Natural killer cell (primary cell): ENCODE results near the gene CAP2. TPM values are rescaled to one million over a fixed set of nuclear protein-coding genes. Genes with fewer than 3 reads are reported as not detected.

Experiments used
- ATAC-seq, 3 donors: fragments of 150-1000 bp in 2 of 3; fragments of 200-7000 bp in 1 of 3; cut with Tn5 transposase; 1 replicate in 1 of 3; 2 replicates in 2 of 3; pipeline ENCODE4 v1.10.0; 2021; ENCODE audit warnings: mild to moderate bottlenecking in 2 of 3, moderate library complexity in 2 of 3
- DNase-seq, 2 donors: peaks; one replicate each; pipeline versions ENCODE4 v3.0.0 to v3.0.0-alpha.2; 2013 to 2021; ENCODE audit warnings: mixed read lengths in 1 of 2
- H3K27ac ChIP-seq: one replicate; pipeline ENCODE4 v1.5.1; 2013; ENCODE audit warnings: mild to moderate bottlenecking, low read length
- H3K27me3 ChIP-seq: one replicate; pipeline ENCODE4 v1.6.1; 2013; ENCODE audit warnings: low read length; ENCODE audit not compliant: control insufficient read depth, insufficient read depth
- H3K36me3 ChIP-seq: one replicate; pipeline ENCODE4 v1.6.1; 2013; ENCODE audit warnings: low read length; ENCODE audit not compliant: control insufficient read depth, insufficient read depth
- H3K4me1 ChIP-seq: one replicate; pipeline ENCODE4 v1.6.1; 2013; ENCODE audit warnings: low read length; ENCODE audit not compliant: control insufficient read depth, insufficient read depth
- H3K4me3 ChIP-seq: one replicate; pipeline ENCODE4 v1.5.1; 2013; ENCODE audit warnings: low read length
- H3K9me3 ChIP-seq: one replicate; pipeline ENCODE4 v1.6.1; 2013; ENCODE audit warnings: low read length; ENCODE audit not compliant: control insufficient read depth, insufficient read depth
- H3K27ac Mint-ChIP-seq, 2 donors: one replicate each; pipeline ENCODE4 v1.8.0; 2022; ENCODE audit warnings: mild to moderate bottlenecking in 2 of 2, mixed read lengths in 2 of 2, moderate library complexity in 1 of 2
- H3K27me3 Mint-ChIP-seq, 2 donors: one replicate each; pipeline ENCODE4 v1.8.0; 2022; ENCODE audit warnings: low read depth in 2 of 2, mixed read lengths in 2 of 2
- H3K36me3 Mint-ChIP-seq: one replicate; pipeline ENCODE4 v1.8.0; 2022; ENCODE audit warnings: mixed read lengths
- H3K4me1 Mint-ChIP-seq, 2 donors: one replicate each; pipeline ENCODE4 v1.8.0; 2022; ENCODE audit warnings: mixed read lengths in 2 of 2
- H3K4me3 Mint-ChIP-seq: one replicate; pipeline ENCODE4 v1.8.0; 2022; ENCODE audit warnings: mild to moderate bottlenecking, moderate library complexity, mixed read lengths
- H3K9me3 Mint-ChIP-seq, 2 donors: one replicate each; pipeline ENCODE4 v1.8.0; 2022; ENCODE audit warnings: mixed read lengths in 2 of 2
- CTCF ChIP-seq: fragments of 200-600 bp; IDR thresholded peaks from one replicate; pipeline ENCODE4 v1.8.0; 2022; ENCODE audit warnings: antibody characterized with exemption
- WGBS: methylation state at CpG from one replicate; pipeline ENCODE4 v1.1.7; 2013; ENCODE audit warnings: missing lambda C conversion rate; ENCODE audit not compliant: insufficient coverage; 5-methylcytosine and 5-hydroxymethylcytosine counted together
- intact Hi-C: fragments of 100-400 bp; cut with micrococcal nuclease; formaldehyde crosslinking; loops from one replicate; pipeline ENCODE4 v1.14.2; 2022
- total RNA-seq, 4 donors: library from RNA; stranded (reverse); fragments of 120-200 nt in 1 of 4; gene quantifications; one replicate each; pipeline versions ENCODE4 v1.2.3 to v1.2.4, GENCODE V29; 2013 to 2022

Gene CAP2
- total RNA-seq, 3 donors from 2014 or later (not counting 1 experiment from before 2014, with no cell fraction given) = not detected

- Histone ChIP-seq H3K36me3 (no peaks in the 10 kb centered on the region), H3K4me3 (no peak overlapping the region), H3K27me3 (no peaks in the 10 kb centered on the region), H3K27ac (no peak overlapping the region), H3K9me3 (no peaks in the 10 kb centered on the region), H3K4me1 (no peaks in the 10 kb centered on the region)
- intact Hi-C loops = no loop called here
- Mint-ChIP-seq H3K4me3 (no peak overlapping the region), H3K27ac (no peak overlapping the region), H3K36me3 (no peaks in the 10 kb centered on the region), H3K9me3 (no peaks in the 10 kb centered on the region), H3K27me3 (no peaks in the 10 kb centered on the region), H3K4me1 (no peaks in the 10 kb centered on the region)
- no peak for ATAC-seq
- TF ChIP-seq CTCF = no peak
- DNase-seq = no peak
- WGBS = 86% methylated on average over 11 of the region's 11 CpGs
Measured at GRCh38 chr6:17483391-17484016, 90.1 kb downstream of the CAP2 start.

- Histone ChIP-seq H3K4me1 (no peaks in the 10 kb centered on the region), H3K4me3 (no peak overlapping the region), H3K27ac (no peak overlapping the region), H3K36me3 (no peaks in the 10 kb centered on the region), H3K9me3 (no peaks in the 10 kb centered on the region), H3K27me3 (no peaks in the 10 kb centered on the region)
- no peaks in the 10 kb centered on the region for H3K27me3 Mint-ChIP-seq
- no peak for TF ChIP-seq CTCF
- intact Hi-C loops = no loop called here
- H3K36me3 Mint-ChIP-seq = no peaks in the 10 kb centered on the region
- DNase-seq (no peak), ATAC-seq (no peak)
- H3K4me1 Mint-ChIP-seq = no peaks in the 10 kb centered on the region
- no peak overlapping the region for H3K27ac Mint-ChIP-seq
- H3K9me3 Mint-ChIP-seq = no peaks in the 10 kb centered on the region
- no peak overlapping the region for H3K4me3 Mint-ChIP-seq
- 93% methylated on average over 10 of the region's 10 CpGs for WGBS
Measured at GRCh38 chr6:17484201-17484849, 90.9 kb downstream of the CAP2 start.

GRCh38 chr6:17485181-17485580, 91.8 kb downstream of the CAP2 start:
- Mint-ChIP-seq H3K9me3 (no peaks in the 10 kb centered on the region), H3K36me3 (no peaks in the 10 kb centered on the region), H3K4me3 (no peak overlapping the region), H3K27me3 (no peaks in the 10 kb centered on the region), H3K27ac (no peak overlapping the region), H3K4me1 (no peaks in the 10 kb centered on the region)
- H3K4me1 ChIP-seq = no peaks in the 10 kb centered on the region
- DNase-seq = no peak
- no peak for ATAC-seq
- no peaks in the 10 kb centered on the region for H3K36me3 ChIP-seq
- intact Hi-C loops = no loop called here
- no peak overlapping the region for H3K4me3 ChIP-seq
- H3K27ac ChIP-seq = no peak overlapping the region
- 90% methylated on average over 4 of the region's 4 CpGs for WGBS
- no peaks in the 10 kb centered on the region for H3K9me3 ChIP-seq
- no peaks in the 10 kb centered on the region for H3K27me3 ChIP-seq
- TF ChIP-seq CTCF = no peak

GRCh38 chr6:17485946-17486345, 92.6 kb downstream of the CAP2 start:
- 68% methylated on average over 1 of the region's 2 CpGs for WGBS
- Mint-ChIP-seq H3K9me3 (no peaks in the 10 kb centered on the region), H3K27me3 (peaks cover 0 to 2% of the 10 kb centered on the region in 2 donors), H3K4me3 (no peak overlapping the region), H3K27ac (no peak overlapping the region), H3K36me3 (no peaks in the 10 kb centered on the region), H3K4me1 (peaks cover 2 to 3% of the 10 kb centered on the region in 2 donors)
- no peak overlapping the region for H3K4me3 ChIP-seq
- H3K4me1 ChIP-seq = no peaks in the 10 kb centered on the region
- DNase-seq (no peak), ATAC-seq (no peak)
- no peaks in the 10 kb centered on the region for H3K36me3 ChIP-seq
- no peaks in the 10 kb centered on the region for H3K27me3 ChIP-seq
- no peak for TF ChIP-seq CTCF
- no peaks in the 10 kb centered on the region for H3K9me3 ChIP-seq
- no peak overlapping the region for H3K27ac ChIP-seq
- intact Hi-C loops = no loop called here
